ENCODE data around the gene TSEN34.

- TF ChIP-seq, protein P1, sequence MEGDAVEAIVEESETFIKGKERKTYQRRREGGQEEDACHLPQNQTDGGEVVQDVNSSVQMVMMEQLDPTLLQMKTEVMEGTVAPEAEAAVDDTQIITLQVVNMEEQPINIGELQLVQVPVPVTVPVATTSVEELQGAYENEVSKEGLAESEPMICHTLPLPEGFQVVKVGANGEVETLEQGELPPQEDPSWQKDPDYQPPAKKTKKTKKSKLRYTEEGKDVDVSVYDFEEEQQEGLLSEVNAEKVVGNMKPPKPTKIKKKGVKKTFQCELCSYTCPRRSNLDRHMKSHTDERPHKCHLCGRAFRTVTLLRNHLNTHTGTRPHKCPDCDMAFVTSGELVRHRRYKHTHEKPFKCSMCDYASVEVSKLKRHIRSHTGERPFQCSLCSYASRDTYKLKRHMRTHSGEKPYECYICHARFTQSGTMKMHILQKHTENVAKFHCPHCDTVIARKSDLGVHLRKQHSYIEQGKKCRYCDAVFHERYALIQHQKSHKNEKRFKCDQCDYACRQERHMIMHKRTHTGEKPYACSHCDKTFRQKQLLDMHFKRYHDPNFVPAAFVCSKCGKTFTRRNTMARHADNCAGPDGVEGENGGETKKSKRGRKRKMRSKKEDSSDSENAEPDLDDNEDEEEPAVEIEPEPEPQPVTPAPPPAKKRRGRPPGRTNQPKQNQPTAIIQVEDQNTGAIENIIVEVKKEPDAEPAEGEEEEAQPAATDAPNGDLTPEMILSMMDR (conservative IDR thresholded peaks at IDR 0.05; ENCODE audit: low read depth, low read length): no peak
- no peak for TF ChIP-seq EZH2phosphoT487 (IDR thresholded peaks at IDR 0.05; ENCODE audit: borderline replicate concordance, low read length)
Observed at GRCh38 chr19:54160182-54160811, 30.8 kb upstream of the TSEN34 start.
